SK-N-SH treated with all-trans-retinoic acid at 6 μM for 48 hours (cell line): ENCODE results near the gene COMMD10.
A peak's percentile ranks its signal among the peaks of the same experiment; 100 is the strongest.

Experiments used
- ATAC-seq: fragments of 200-7000 bp; cut with Tn5 transposase; 3 replicates; pipeline ENCODE4 v1.9.1; 2020; ENCODE audit warnings: mild to moderate bottlenecking, moderate library complexity
- ARNTL ChIP-seq: fragments of 450-650 bp; formaldehyde crosslinking; IDR thresholded peaks from 2 replicates; pipeline ENCODE4 v1.5.0; 2020; ENCODE audit warnings: low read depth, mild to moderate bottlenecking, moderate library complexity, borderline replicate concordance
- BACH2 ChIP-seq: fragments of 250-450 bp; sonication (Bioruptor Pico); IDR thresholded peaks from 2 replicates; pipeline ENCODE4 v1.9.0; 2021; ENCODE audit warnings: mild to moderate bottlenecking, borderline replicate concordance
- CSDC2 ChIP-seq: fragments of 250-450 bp; sonication (Bioruptor Pico); IDR thresholded peaks from 2 replicates; pipeline ENCODE4 v1.5.0; 2020; ENCODE audit warnings: mild to moderate bottlenecking, moderate library complexity
- ESRRG ChIP-seq: fragments of 250-450 bp; sonication (Bioruptor Pico); IDR thresholded peaks from 2 replicates; pipeline ENCODE4 v1.6.1; 2021; ENCODE audit warnings: mild to moderate bottlenecking
- GLIS3 ChIP-seq: fragments of 250-450 bp; sonication (Bioruptor Pico); IDR thresholded peaks from 2 replicates; pipeline ENCODE4 v1.5.0; 2020; ENCODE audit warnings: mild to moderate bottlenecking, moderate library complexity
- OSR1 ChIP-seq: fragments of 250-450 bp; sonication (Bioruptor Pico); IDR thresholded peaks from 2 replicates; pipeline ENCODE4 v1.8.0; 2022; ENCODE audit warnings: moderate library complexity, mild to moderate bottlenecking, inconsistent platforms
- SNAI2 ChIP-seq: fragments of 250-450 bp; sonication (Bioruptor Pico); IDR thresholded peaks from 2 replicates; pipeline ENCODE4 v1.5.0; 2020; ENCODE audit warnings: mild to moderate bottlenecking, moderate library complexity
- TCF4 ChIP-seq: fragments of 250-450 bp; sonication (Bioruptor Pico); IDR thresholded peaks from 2 replicates; pipeline ENCODE4 v1.8.0; 2021; ENCODE audit warnings: mild to moderate bottlenecking, moderate library complexity, borderline replicate concordance
- TOX ChIP-seq: fragments of 250-450 bp; sonication (Bioruptor Pico); IDR thresholded peaks from 2 replicates; pipeline ENCODE4 v1.8.0; 2021; ENCODE audit warnings: mild to moderate bottlenecking, moderate library complexity, borderline replicate concordance
- ZC3H10 ChIP-seq: fragments of 250-450 bp; sonication (Bioruptor Pico); IDR thresholded peaks from 2 replicates; pipeline ENCODE4 v1.5.1; 2021; ENCODE audit warnings: mild to moderate bottlenecking, moderate library complexity
- ZFP3 ChIP-seq: fragments of 250-450 bp; sonication (Bioruptor Pico); IDR thresholded peaks from 2 replicates; pipeline ENCODE4 v1.5.0; 2020; ENCODE audit warnings: mild to moderate bottlenecking, moderate library complexity
- ZFP30 ChIP-seq: fragments of 450-650 bp; formaldehyde crosslinking; IDR thresholded peaks from 2 replicates; pipeline ENCODE4 v1.5.0; 2022; ENCODE audit warnings: mild to moderate bottlenecking, moderate library complexity
- ZNF565 ChIP-seq: fragments of 450-650 bp; formaldehyde crosslinking; conservative IDR thresholded peaks from 2 replicates; pipeline ENCODE4 v1.5.0; 2020; ENCODE audit warnings: low read depth, mild to moderate bottlenecking, moderate library complexity
- ZNF70 ChIP-seq: fragments of 450-650 bp; formaldehyde crosslinking; IDR thresholded peaks from 2 replicates; pipeline ENCODE4 v1.5.0; 2020; ENCODE audit warnings: mild to moderate bottlenecking, moderate library complexity
- ZNF8 ChIP-seq: fragments of 450-650 bp; formaldehyde crosslinking; IDR thresholded peaks from 2 replicates; pipeline ENCODE4 v1.5.0; 2020; ENCODE audit warnings: mild to moderate bottlenecking, moderate library complexity
- TF ChIP-seq, protein P1 (sequence below): fragments of 250-450 bp; sonication (Bioruptor Pico); IDR thresholded peaks from 2 replicates; pipeline ENCODE4 v1.8.0; 2021; ENCODE audit warnings: low read depth, mild to moderate bottlenecking, moderate library complexity, borderline replicate concordance
- TF ChIP-seq, protein P2 (sequence below): fragments of 250-450 bp; sonication (Bioruptor Pico); IDR thresholded peaks from 2 replicates; pipeline ENCODE4 v1.8.0; 2020; ENCODE audit warnings: mild to moderate bottlenecking, moderate library complexity, borderline replicate concordance
- TF ChIP-seq, protein P3 (sequence below): fragments of 250-450 bp; sonication (Bioruptor Pico); IDR thresholded peaks from 2 replicates; pipeline ENCODE4 v1.5.0; 2020; ENCODE audit warnings: mild to moderate bottlenecking, moderate library complexity
- TF ChIP-seq, protein P4 (sequence below): fragments of 250-450 bp; sonication (Bioruptor Pico); IDR thresholded peaks from 2 replicates; pipeline ENCODE4 v1.5.1; 2020; ENCODE audit warnings: low read depth, mild to moderate bottlenecking, moderate library complexity
- TF ChIP-seq, protein P5 (sequence below): fragments of 250-450 bp; sonication (Bioruptor Pico); IDR thresholded peaks from 2 replicates; pipeline ENCODE4 v1.5.1; 2021; ENCODE audit warnings: mild to moderate bottlenecking, moderate library complexity

Gene COMMD10

DNA sequence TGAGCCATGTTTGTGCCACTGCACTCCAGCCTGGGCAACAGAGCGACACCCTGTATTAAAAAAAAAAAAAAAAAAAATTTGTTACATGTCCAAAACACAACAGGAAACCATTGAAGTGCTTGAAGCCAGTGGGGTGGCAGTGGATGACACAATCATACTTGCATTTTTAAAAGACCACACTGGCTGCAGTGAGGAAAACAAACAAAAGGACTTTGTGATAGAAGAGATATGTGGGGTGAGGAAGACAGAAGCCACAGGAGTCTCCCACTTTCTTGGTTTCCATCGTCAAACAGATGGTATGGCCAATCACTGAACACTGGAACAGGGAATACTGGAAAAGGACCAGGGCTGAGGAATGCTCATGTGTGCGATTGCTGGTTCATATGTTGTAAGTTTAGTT, 20.9 kb upstream of the COMMD10 start:
- no peak for TF ChIP-seq BACH2 (CRISPR knock-in tag)
- TF ChIP-seq, protein P1, sequence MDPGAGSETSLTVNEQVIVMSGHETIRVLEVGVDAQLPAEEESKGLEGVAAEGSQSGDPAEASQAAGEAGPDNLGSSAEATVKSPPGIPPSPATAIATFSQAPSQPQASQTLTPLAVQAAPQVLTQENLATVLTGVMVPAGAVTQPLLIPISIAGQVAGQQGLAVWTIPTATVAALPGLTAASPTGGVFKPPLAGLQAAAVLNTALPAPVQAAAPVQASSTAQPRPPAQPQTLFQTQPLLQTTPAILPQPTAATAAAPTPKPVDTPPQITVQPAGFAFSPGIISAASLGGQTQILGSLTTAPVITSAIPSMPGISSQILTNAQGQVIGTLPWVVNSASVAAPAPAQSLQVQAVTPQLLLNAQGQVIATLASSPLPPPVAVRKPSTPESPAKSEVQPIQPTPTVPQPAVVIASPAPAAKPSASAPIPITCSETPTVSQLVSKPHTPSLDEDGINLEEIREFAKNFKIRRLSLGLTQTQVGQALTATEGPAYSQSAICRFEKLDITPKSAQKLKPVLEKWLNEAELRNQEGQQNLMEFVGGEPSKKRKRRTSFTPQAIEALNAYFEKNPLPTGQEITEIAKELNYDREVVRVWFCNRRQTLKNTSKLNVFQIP (CRISPR knock-in tag) = no peak
- TF ChIP-seq, protein P2, sequence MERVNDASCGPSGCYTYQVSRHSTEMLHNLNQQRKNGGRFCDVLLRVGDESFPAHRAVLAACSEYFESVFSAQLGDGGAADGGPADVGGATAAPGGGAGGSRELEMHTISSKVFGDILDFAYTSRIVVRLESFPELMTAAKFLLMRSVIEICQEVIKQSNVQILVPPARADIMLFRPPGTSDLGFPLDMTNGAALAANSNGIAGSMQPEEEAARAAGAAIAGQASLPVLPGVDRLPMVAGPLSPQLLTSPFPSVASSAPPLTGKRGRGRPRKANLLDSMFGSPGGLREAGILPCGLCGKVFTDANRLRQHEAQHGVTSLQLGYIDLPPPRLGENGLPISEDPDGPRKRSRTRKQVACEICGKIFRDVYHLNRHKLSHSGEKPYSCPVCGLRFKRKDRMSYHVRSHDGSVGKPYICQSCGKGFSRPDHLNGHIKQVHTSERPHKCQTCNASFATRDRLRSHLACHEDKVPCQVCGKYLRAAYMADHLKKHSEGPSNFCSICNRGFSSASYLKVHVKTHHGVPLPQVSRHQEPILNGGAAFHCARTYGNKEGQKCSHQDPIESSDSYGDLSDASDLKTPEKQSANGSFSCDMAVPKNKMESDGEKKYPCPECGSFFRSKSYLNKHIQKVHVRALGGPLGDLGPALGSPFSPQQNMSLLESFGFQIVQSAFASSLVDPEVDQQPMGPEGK (CRISPR knock-in tag) = no peak
- no peak for TF ChIP-seq OSR1 (CRISPR knock-in tag)
- TF ChIP-seq, protein P3, sequence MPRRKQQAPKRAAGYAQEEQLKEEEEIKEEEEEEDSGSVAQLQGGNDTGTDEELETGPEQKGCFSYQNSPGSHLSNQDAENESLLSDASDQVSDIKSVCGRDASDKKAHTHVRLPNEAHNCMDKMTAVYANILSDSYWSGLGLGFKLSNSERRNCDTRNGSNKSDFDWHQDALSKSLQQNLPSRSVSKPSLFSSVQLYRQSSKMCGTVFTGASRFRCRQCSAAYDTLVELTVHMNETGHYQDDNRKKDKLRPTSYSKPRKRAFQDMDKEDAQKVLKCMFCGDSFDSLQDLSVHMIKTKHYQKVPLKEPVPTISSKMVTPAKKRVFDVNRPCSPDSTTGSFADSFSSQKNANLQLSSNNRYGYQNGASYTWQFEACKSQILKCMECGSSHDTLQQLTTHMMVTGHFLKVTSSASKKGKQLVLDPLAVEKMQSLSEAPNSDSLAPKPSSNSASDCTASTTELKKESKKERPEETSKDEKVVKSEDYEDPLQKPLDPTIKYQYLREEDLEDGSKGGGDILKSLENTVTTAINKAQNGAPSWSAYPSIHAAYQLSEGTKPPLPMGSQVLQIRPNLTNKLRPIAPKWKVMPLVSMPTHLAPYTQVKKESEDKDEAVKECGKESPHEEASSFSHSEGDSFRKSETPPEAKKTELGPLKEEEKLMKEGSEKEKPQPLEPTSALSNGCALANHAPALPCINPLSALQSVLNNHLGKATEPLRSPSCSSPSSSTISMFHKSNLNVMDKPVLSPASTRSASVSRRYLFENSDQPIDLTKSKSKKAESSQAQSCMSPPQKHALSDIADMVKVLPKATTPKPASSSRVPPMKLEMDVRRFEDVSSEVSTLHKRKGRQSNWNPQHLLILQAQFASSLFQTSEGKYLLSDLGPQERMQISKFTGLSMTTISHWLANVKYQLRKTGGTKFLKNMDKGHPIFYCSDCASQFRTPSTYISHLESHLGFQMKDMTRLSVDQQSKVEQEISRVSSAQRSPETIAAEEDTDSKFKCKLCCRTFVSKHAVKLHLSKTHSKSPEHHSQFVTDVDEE = no peak
- TF ChIP-seq ZFP30 (CRISPR knock-in tag) = no peak
- TF ChIP-seq TCF4 (CRISPR knock-in tag) = no peak
- no peak for TF ChIP-seq CSDC2
- no peak for TF ChIP-seq ZNF565 (CRISPR knock-in tag)
- no peak for TF ChIP-seq ZC3H10 (CRISPR knock-in tag)
- TF ChIP-seq ZFP3 = no peak
- TF ChIP-seq, protein P4, sequence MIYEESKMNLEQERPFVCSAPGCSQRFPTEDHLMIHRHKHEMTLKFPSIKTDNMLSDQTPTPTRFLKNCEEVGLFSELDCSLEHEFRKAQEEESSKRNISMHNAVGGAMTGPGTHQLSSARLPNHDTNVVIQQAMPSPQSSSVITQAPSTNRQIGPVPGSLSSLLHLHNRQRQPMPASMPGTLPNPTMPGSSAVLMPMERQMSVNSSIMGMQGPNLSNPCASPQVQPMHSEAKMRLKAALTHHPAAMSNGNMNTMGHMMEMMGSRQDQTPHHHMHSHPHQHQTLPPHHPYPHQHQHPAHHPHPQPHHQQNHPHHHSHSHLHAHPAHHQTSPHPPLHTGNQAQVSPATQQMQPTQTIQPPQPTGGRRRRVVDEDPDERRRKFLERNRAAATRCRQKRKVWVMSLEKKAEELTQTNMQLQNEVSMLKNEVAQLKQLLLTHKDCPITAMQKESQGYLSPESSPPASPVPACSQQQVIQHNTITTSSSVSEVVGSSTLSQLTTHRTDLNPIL (CRISPR knock-in tag) = no peak
- TF ChIP-seq GLIS3 (CRISPR knock-in tag) = no peak
- no peak for TF ChIP-seq ESRRG (CRISPR knock-in tag)
- no peak for ATAC-seq

DNA sequence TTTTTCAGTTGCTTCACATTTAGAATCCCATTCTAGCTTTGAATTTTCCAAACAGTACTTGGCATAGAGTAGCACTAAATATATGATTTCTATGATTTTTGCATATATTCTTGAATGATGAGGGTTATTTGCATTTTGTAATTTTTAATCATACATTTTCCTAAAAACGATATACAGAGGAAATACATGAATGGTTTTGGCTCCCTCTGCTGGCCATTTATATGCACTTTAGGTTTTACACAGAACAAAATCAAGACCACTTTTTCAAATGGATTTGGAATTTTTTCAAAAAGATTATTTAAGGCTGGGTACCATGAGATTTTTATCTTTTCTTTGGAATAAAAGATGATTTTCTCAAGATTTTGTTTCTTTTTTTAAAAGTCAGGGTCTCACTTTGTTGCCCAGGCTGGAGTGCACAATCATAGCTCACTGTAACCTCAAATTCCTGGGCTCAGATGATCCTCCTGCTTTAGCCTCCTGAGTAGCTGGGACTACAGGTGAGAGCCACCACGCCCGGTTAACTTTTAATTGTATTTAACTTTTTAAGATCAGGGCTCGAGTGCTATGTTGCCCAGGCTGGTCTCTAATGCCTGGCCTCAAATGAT, 16.7 kb upstream of the COMMD10 start:
- TF ChIP-seq ZC3H10 (CRISPR knock-in tag) = no peak
- TF ChIP-seq BACH2 (CRISPR knock-in tag) = no peak
- TF ChIP-seq, protein P2 (CRISPR knock-in tag) = no peak
- TF ChIP-seq ARNTL (CRISPR knock-in tag) = no peak
- no peak for TF ChIP-seq ZNF70 (CRISPR knock-in tag)
- no peak for TF ChIP-seq CSDC2
- no peak for TF ChIP-seq SNAI2 (CRISPR knock-in tag)
- TF ChIP-seq, protein P3 = no peak
- TF ChIP-seq TCF4 (CRISPR knock-in tag) = no peak
- TF ChIP-seq, protein P1 (CRISPR knock-in tag) = no peak
- no peak for TF ChIP-seq ZFP30 (CRISPR knock-in tag)
- no peak for TF ChIP-seq ZNF8
- TF ChIP-seq ESRRG (CRISPR knock-in tag) = no peak
- no peak for TF ChIP-seq ZFP3
- TF ChIP-seq ZNF565 (CRISPR knock-in tag) = no peak
- TF ChIP-seq TOX (CRISPR knock-in tag) = no peak
- TF ChIP-seq, protein P5, sequence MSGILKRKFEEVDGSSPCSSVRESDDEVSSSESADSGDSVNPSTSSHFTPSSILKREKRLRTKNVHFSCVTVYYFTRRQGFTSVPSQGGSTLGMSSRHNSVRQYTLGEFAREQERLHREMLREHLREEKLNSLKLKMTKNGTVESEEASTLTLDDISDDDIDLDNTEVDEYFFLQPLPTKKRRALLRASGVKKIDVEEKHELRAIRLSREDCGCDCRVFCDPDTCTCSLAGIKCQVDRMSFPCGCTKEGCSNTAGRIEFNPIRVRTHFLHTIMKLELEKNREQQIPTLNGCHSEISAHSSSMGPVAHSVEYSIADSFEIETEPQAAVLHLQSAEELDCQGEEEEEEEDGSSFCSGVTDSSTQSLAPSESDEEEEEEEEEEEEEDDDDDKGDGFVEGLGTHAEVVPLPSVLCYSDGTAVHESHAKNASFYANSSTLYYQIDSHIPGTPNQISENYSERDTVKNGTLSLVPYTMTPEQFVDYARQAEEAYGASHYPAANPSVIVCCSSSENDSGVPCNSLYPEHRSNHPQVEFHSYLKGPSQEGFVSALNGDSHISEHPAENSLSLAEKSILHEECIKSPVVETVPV (CRISPR knock-in tag) = no peak
- peak; percentile 83 for ATAC-seq
